ENCODE data around the gene REXO1.

The REXO1 gene

GRCh38 chr19:1854039-1854541, 5.8 kb upstream of the REXO1 start:
- Histone ChIP-seq H3K4me1 (peaks cover 31% of the 10 kb centered on the region), H3K27me3 (ENCODE audit: low read depth) (no peaks in the 10 kb centered on the region), H3K4me3 (no peak overlapping the region), H3K9me3 (no peaks in the 10 kb centered on the region), H3K36me3 (replicated peaks) (peaks cover 4% of the 10 kb centered on the region; the same call in 1 of the 2 replicates)
- in situ Hi-C loops (cut with MboI; ENCODE audit: low sequenced_read_pairs): no loop called here
- DNase-seq (ENCODE audit: low spot score in 2 of 2): no peak

DNA sequence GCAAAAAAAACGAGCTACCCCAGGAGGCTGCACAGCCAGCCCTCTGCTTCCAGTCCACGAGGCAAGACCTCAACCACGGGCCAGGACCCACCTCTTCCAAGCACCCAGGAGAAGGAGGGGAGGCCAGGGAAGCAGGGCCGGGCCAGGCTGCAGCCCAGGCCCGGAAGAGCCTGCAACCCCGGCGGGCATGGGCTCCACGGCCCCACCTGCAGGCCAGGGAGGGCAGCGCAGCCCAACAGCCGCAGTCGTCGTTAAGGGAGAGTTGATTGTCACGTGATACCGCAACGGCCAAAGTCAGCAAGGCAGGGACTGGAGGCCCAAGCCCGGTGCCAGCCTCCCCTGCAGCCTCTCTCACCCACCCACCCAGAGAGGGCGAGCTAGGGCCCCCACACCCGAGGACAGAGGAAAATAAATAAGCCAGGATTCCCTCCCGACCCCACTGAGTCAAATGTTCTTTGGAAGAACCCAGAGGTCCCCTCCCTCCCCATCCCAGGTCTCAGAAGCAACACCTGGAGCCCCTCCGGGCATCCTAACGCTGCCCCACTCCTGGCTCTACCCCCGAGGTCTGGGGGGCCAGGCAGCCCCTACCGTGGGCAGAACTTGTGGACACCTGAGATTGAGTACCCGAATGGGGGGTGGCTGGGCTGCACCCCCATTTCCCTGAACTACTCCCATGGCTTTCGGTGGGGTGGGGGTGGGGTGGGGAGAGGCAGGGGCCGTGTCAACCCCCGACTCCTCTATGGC, 5.2 kb upstream of the REXO1 start:
- Histone ChIP-seq H3K4me1 (peaks cover 29% of the 10 kb centered on the region), H3K9me3 (no peaks in the 10 kb centered on the region), H3K27me3 (ENCODE audit: low read depth) (no peaks in the 10 kb centered on the region), H3K4me3 (no peak overlapping the region), H3K36me3 (replicated peaks) (peaks cover 4% of the 10 kb centered on the region; the same call in 1 of the 2 replicates)
- DNase-seq (ENCODE audit: low spot score in 2 of 2): peak; percentile 77 to 91
- in situ Hi-C loops (cut with MboI; ENCODE audit: low sequenced_read_pairs): no loop called here

DNA sequence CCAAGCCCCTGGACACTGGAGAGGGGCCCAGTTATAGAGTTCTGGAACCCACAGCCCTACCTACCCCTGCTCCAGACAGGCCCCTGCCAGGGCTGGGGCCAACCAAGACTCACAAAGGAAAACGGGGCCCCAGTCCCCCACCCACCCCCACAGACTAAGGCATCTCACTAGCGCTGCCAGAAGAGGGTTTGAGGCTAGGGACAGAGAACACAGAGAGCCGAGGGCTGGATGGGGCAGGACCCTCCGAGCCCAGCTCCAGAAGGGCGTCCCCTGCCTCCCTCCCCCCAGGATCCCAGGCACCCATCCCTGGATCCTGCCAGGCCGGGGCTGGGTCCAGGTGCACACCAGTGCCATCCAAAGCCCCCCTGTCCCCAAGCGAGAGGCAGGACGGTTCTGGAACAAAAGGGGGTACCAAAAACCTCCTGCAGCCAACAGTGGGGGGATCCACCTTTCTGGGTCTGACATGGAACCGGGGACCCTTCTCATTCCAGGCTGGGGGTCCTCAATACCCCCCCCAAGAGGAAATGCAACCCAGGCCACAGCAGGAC, 4.4 kb upstream of the REXO1 start:
- no peak overlapping the region for H3K4me3 ChIP-seq
- no peaks in the 10 kb centered on the region for H3K9me3 ChIP-seq
- no peaks in the 10 kb centered on the region for H3K27me3 ChIP-seq (ENCODE audit: low read depth)
- DNase-seq (ENCODE audit: low spot score in 2 of 2): no peak
- peaks cover 28% of the 10 kb centered on the region for H3K4me1 ChIP-seq
- H3K36me3 ChIP-seq (replicated peaks): peaks cover 4% of the 10 kb centered on the region; the same call in 1 of the 2 replicates
- in situ Hi-C loops (cut with MboI; ENCODE audit: low sequenced_read_pairs): no loop called here

GRCh38 chr19:1851654-1852580, 3.6 kb upstream of the REXO1 start:
- Histone ChIP-seq H3K36me3 (replicated peaks) (peaks cover 4% of the 10 kb centered on the region; the same call in 1 of the 2 replicates), H3K4me1 (peaks cover 26% of the 10 kb centered on the region), H3K4me3 (no peak overlapping the region), H3K27me3 (ENCODE audit: low read depth) (no peaks in the 10 kb centered on the region), H3K9me3 (no peaks in the 10 kb centered on the region)
- peak in 1 of 2 experiments; percentile 37 for DNase-seq (ENCODE audit: low spot score in 2 of 2)
- in situ Hi-C loops (cut with MboI; ENCODE audit: low sequenced_read_pairs): no loop called here

DNA sequence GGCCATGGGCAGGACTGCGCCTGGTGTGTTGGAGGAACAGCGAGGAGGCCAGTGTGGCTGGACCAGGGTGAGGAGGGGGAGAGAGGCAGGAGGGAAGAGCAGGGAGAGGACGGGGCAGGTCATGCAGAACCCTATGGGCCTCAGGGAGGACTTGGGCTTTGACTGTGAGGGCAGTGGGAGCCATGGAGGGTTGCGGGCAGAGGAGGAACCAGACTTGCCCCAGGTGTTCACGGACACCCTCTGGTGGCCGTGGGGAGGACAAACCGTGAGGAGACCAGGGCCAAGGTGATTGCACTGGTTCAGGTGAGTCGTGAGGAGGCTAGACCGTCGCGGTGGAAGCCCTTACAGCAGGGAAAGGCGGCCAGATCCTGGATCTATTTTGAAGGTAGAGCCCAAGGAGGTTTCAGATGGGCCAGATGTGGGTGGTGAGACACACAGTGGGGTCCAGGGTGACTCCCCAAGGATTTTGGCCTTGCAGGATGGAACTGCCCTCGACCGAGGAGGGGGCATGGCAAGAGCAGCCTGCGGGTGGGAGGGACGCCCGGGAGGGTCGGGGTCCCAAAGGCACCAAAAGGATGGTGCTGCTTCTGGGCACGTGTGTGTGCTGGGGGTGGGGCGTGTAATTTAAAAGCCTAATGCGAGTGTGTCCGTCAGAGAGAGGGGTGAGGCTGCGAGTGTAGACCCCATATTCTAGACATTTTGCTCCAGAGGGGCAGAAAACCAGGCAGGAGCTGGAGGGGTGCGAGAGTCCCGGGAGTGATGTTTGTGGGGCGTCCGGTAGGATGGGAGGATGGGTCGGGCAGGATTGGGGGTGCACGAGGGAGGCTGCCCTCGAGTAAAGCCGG, 2.7 kb upstream of the REXO1 start:
- in situ Hi-C loops (cut with MboI; ENCODE audit: low sequenced_read_pairs): no loop called here
- no peak overlapping the region for H3K4me3 ChIP-seq
- H3K9me3 ChIP-seq: no peaks in the 10 kb centered on the region
- peaks cover 21% of the 10 kb centered on the region for H3K4me1 ChIP-seq
- no peaks in the 10 kb centered on the region for H3K27me3 ChIP-seq (ENCODE audit: low read depth)
- DNase-seq (ENCODE audit: low spot score in 2 of 2): no peak
- peaks cover 6% of the 10 kb centered on the region for H3K36me3 ChIP-seq (replicated peaks)

- no peak for DNase-seq (ENCODE audit: low spot score in 2 of 2)
- no peaks in the 10 kb centered on the region for H3K27me3 ChIP-seq (ENCODE audit: low read depth)
- H3K36me3 ChIP-seq (replicated peaks): peaks cover 11% of the 10 kb centered on the region
- in situ Hi-C loops (cut with MboI; ENCODE audit: low sequenced_read_pairs): no loop called here
- no peaks in the 10 kb centered on the region for H3K9me3 ChIP-seq
- peaks cover 13% of the 10 kb centered on the region for H3K4me1 ChIP-seq
- no peak overlapping the region for H3K4me3 ChIP-seq
Observed at GRCh38 chr19:1849886-1850398, 1.7 kb upstream of the REXO1 start.

DNA sequence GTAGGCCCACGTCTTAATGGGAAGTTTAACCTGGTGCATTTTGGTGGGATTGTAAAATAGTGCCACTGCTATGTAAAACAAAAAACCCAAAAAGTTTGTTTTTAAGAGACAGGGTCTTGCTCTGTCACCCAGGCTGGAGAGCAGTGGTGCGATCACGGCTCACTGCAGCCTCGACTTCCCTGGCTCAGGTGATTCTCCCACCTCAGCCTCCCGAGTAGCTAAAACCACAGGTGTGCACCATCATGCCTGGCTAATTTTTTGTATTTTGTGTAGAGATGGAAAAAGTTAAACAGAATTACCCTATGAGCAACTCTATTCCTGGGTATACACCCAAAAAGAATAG, 820 bp upstream of the REXO1 start:
- in situ Hi-C loops (cut with MboI; ENCODE audit: low sequenced_read_pairs): no loop called here
- peaks cover 9% of the 10 kb centered on the region for H3K36me3 ChIP-seq (replicated peaks)
- H3K9me3 ChIP-seq: no peaks in the 10 kb centered on the region
- DNase-seq (ENCODE audit: low spot score in 2 of 2): no peak
- peaks cover 10% of the 10 kb centered on the region for H3K4me1 ChIP-seq
- peak overlapping the region; percentile 91 for H3K4me3 ChIP-seq
- H3K27me3 ChIP-seq (ENCODE audit: low read depth): no peaks in the 10 kb centered on the region

DNA sequence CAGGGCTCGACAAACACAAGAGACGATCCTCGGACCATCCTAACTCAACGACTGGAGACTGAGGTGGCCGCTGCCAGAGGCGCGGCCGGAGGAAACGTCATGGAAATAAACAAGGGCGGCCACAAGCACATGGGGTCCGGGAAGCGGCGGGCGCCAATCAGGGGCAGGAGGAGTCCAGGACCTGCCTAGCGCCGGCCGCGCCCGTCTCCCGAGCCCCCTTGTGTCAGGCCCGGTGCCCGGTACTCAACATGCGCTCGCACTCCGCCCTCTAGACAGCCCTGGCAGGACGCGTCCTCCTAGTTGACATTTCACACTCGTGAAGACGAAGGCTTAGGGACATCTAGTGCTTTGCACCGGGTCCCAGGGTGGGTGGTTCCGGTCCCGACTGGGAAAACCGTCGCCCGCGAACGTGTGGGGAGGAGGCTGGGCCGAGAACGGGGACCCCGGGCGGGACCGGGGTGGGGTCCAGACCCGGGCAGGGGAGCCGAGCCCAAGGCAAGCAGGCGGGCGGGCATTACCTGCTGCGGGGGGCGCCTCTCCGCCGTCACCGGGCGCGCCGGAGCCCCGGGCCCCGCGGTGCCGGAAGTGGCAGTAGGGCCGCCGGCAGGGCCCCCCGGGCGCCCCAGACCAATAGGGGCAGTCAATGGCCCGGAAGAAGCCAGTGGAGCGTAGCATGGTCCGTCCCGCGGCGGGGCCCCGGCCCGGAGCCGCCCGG, 442 bp downstream of the REXO1 start:
- DNase-seq (ENCODE audit: low spot score in 2 of 2): peak in 1 of 2 experiments; percentile 59
- Histone ChIP-seq H3K9me3 (no peaks in the 10 kb centered on the region), H3K4me3 (peak overlapping the region; percentile 91), H3K36me3 (replicated peaks) (peaks cover 7% of the 10 kb centered on the region), H3K27me3 (ENCODE audit: low read depth) (no peaks in the 10 kb centered on the region), H3K4me1 (peaks cover 7% of the 10 kb centered on the region)
- in situ Hi-C loops (cut with MboI; ENCODE audit: low sequenced_read_pairs): no loop called here

GRCh38 chr19:1847348-1847683, 967 bp downstream of the REXO1 start:
- Histone ChIP-seq H3K9me3 (no peaks in the 10 kb centered on the region), H3K4me3 (peak overlapping the region; percentile 91), H3K27me3 (ENCODE audit: low read depth) (no peaks in the 10 kb centered on the region), H3K36me3 (replicated peaks) (peaks cover 7% of the 10 kb centered on the region), H3K4me1 (peaks cover 7% of the 10 kb centered on the region)
- no peak for DNase-seq (ENCODE audit: low spot score in 2 of 2)
- in situ Hi-C loops (cut with MboI; ENCODE audit: low sequenced_read_pairs): no loop called here

DNA sequence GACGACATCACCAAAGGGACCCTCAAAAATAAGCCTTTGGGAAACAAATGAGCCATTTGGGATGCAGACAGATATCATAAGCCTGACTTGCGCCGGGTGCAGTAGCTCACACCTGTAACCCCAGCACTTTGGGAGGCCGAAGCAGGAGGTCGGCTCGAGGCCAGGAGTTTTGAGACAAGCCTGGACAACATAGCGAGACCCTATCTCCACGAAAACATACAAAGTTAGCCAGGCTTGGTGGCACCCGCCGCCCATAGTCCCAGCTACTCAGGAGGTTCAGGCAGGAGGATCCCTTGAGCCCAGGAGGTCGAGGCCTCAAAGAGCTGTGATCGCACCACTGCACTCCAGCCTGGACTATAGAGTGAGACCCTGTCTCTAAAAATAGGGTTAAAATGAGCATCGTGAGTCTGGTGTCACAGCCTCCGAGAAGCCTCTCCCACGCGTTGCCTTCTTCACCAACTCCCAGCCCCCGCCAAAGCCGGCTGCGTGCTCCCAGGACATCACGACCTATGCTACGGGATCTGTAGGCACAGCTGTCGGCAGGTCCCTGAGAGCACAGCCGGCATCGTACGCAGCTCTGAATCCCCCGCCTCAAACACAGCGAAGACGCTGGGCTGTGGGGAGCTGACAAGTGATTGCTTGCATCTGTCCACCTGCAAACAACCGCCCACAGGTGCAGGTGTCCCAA, 1.6 kb downstream of the REXO1 start:
- no peak for DNase-seq (ENCODE audit: low spot score in 2 of 2)
- Histone ChIP-seq H3K4me1 (peaks cover 7% of the 10 kb centered on the region), H3K36me3 (replicated peaks) (peaks cover 7% of the 10 kb centered on the region), H3K4me3 (peak overlapping the region; percentile 91), H3K27me3 (ENCODE audit: low read depth) (no peaks in the 10 kb centered on the region), H3K9me3 (no peaks in the 10 kb centered on the region)
- in situ Hi-C loops (cut with MboI; ENCODE audit: low sequenced_read_pairs): no loop called here

GRCh38 chr19:1845642-1846041, 2.6 kb downstream of the REXO1 start:
- in situ Hi-C loops (cut with MboI; ENCODE audit: low sequenced_read_pairs): no loop called here
- H3K9me3 ChIP-seq: no peaks in the 10 kb centered on the region
- peaks cover 7% of the 10 kb centered on the region for H3K4me1 ChIP-seq
- no peaks in the 10 kb centered on the region for H3K27me3 ChIP-seq (ENCODE audit: low read depth)
- H3K36me3 ChIP-seq (replicated peaks): peaks cover 7% of the 10 kb centered on the region
- DNase-seq (ENCODE audit: low spot score in 2 of 2): no peak
- no peak overlapping the region for H3K4me3 ChIP-seq

- in situ Hi-C loops (cut with MboI; ENCODE audit: low sequenced_read_pairs): no loop called here
- no peak overlapping the region for H3K4me3 ChIP-seq
- H3K36me3 ChIP-seq (replicated peaks): peaks cover 7% of the 10 kb centered on the region
- H3K27me3 ChIP-seq (ENCODE audit: low read depth): no peaks in the 10 kb centered on the region
- no peaks in the 10 kb centered on the region for H3K9me3 ChIP-seq
- no peak for DNase-seq (ENCODE audit: low spot score in 2 of 2)
- H3K4me1 ChIP-seq: peaks cover 7% of the 10 kb centered on the region
Observed at GRCh38 chr19:1845125-1845515, 3.2 kb downstream of the REXO1 start.

Measured in HAP-1 (cell line).